GM21360 (cell line): Measurements from ENCODE around the gene AP4M1.

ENCODE experiments used
- ATAC-seq: cut with Tn5 transposase; IDR thresholded peaks from one replicate; pipeline ENCODE4 v1.9.1; 2021; ENCODE audit warnings: mild to moderate bottlenecking, moderate library complexity; ENCODE audit not compliant: unreplicated experiment

Gene AP4M1

DNA sequence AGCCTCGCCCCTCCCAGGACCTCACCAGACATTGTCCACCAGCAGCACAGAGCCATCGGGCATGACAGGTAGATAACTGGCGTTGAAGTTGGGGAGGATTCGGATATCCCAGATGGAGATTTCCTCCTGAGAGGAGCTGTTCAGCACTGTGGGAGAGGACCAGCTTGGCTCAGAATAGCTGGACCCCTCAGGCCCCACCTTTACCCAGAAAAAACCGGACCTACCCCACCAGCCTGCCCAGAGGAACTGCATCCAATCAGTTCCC, 55.6 kb downstream of the AP4M1 start:
- ATAC-seq, result no peak

DNA sequence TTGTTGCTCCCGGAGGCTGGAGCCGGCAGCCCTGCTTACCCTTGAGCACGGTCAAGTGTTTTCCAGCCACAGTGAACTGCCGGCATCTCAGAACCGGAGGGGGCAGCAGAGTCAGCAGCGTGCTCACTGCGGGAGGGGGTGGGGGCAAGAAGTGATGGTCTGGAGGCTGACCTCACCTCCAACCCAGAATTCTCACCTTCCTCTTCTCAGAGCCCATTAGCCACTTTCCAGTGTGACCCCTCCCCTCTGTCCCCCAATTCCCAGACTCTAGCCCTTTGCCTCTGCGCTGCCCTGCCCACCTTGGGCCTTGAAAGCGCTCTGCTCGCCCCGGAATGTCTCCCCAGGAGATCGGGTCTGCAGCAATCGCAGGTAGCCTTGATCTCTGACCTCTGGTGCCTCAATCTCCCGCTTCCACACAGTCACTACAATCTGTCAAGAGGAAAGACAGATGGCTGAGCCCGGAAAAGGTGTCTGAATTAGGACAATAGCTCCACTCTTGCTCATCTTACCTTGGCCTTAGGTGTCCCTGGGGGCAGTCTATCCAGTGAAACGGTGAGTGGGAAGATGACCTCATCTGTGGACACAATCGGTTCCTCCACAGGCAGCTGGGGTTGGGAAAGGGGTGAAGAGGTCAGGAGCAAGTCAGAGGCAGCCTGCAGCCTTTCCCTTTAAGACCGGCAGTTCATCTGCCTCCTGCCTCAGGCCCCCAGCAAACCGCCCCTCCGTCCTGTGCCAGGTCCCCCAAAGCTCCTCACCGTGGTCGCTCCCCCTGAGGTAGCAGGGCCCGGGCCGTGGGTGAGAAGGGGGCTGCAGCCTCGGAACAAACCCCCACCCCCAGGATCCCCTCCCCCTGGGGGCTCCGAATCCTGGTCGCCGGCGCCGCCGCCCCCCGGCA, 56.1 kb downstream of the AP4M1 start:
- no peak for ATAC-seq
